ENCODE measurements around the gene PPP1R14C. TPM values are rescaled to one million over a fixed set of nuclear protein-coding genes. Genes with fewer than 3 reads are reported as not detected.

PPP1R14C gene
- polyA plus RNA-seq, 2 of the 4 experiments (the other 2 are of a cell fraction) = 0.34 to 0.43 TPM

- Histone ChIP-seq H3K27ac (no peak overlapping the region), H3K4me2 (no peak overlapping the region), H3K4me1 (no peaks in the 10 kb centered on the region), H3K9me3 (no peaks in the 10 kb centered on the region), H3K4me3 (no peak overlapping the region)
- ATAC-seq = no peak
- no peak for DNase-seq (ENCODE audit: low read depth in 1 of 2, low spot score in 1 of 2)
- FAIRE-seq = no peak
- 36% methylated on average over 6 of the region's 6 CpGs for WGBS (ENCODE audit: missing lambda C conversion rate)
- ChIA-PET CTCF (interaction anchor here (0.6 kb wide), 1 partner anchor 83 kb away, joined by 4 read pairs; no protein-coding TSS in a partner anchor), POLR2A (no interaction called here)
- TF ChIP-seq ZSCAN20 (CRISPR knock-in tag; IDR thresholded peaks at IDR 0.05) (no peak), GATA3 (IDR thresholded peaks at IDR 0.05; ENCODE audit: borderline replicate concordance) (no peak), KDM1A (IDR thresholded peaks at IDR 0.05; ENCODE audit: low read depth) (no peak), CHD2 (IDR thresholded peaks at IDR 0.05; ENCODE audit: low read length, partially characterized antibody) (no peak), CBX2 (IDR thresholded peaks at IDR 0.05; ENCODE audit: borderline replicate concordance, low read depth) (no peak), BHLHE40 (IDR thresholded peaks at IDR 0.05; ENCODE audit: low read depth, low read length) (no peak), JUNB (IDR thresholded peaks at IDR 0.05) (no peak), RAD21 (conservative IDR thresholded peaks at IDR 0.05 in 1 of 2, IDR thresholded peaks at IDR 0.05 in 1 of 2) (no peak), RARB (CRISPR knock-in tag; IDR thresholded peaks at IDR 0.05) (no peak), MAFK (IDR thresholded peaks at IDR 0.05; ENCODE audit: partially characterized antibody) (no peak), E2F6 (IDR thresholded peaks at IDR 0.05; ENCODE audit: borderline replicate concordance, low read depth) (no peak)
Observed at GRCh38 chr6:150153905-150154492, 11.2 kb downstream of the PPP1R14C start.

- ATAC-seq = no peak
- H3K4me2 ChIP-seq = no peak overlapping the region
Observed at GRCh38 chr6:150156460-150156859, 13.6 kb downstream of the PPP1R14C start.

DNA sequence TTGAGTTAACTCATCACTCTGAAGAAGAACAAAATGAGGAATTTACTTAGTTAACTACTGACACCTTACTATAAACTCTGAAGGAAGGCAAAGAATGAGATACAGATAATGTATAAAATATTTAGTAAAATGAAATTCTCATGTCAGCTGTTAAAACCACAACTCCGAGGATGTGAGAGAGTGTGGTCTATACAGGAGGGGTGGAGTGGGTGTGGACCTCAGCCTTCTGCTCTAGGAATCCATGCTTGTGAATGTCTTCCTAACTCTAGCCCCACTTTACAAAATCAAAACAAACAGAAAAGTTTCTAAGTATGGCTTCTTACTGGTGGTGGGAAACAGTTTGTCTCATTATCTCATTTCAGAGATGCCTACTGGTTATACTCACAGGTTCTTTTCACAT is 14.2 kb downstream of the PPP1R14C start:
- TF ChIP-seq PHF8 (IDR thresholded peaks at IDR 0.05; ENCODE audit: borderline replicate concordance, low read depth) (no peak), PBX3 (IDR thresholded peaks at IDR 0.05) (no peak), KDM1A (IDR thresholded peaks at IDR 0.05; ENCODE audit: low read depth) (no peak), JUN (IDR thresholded peaks at IDR 0.05) (no peak), HDAC2 (IDR thresholded peaks at IDR 0.05) (no peak), EHMT2 (IDR thresholded peaks at IDR 0.05; ENCODE audit: low read depth) (no peak), KDM5A (IDR thresholded peaks at IDR 0.05) (no peak), HOXA7 (CRISPR knock-in tag; IDR thresholded peaks at IDR 0.05) (no peak), ZSCAN20 (CRISPR knock-in tag; IDR thresholded peaks at IDR 0.05) (no peak), JUNB (IDR thresholded peaks at IDR 0.05) (no peak), BHLHE40 (IDR thresholded peaks at IDR 0.05; ENCODE audit: low read depth, low read length) (no peak), SMC3 (IDR thresholded peaks at IDR 0.05) (no peak)
- Histone ChIP-seq H3K4me2 (no peak overlapping the region), H3K4me1 (no peaks in the 10 kb centered on the region), H3K9me3 (no peaks in the 10 kb centered on the region), H3K27ac (no peak overlapping the region), H3K4me3 (no peak overlapping the region)
- POLR2A ChIA-PET = no interaction called here
- 33% methylated on average over 1 of the region's 1 CpG for WGBS (ENCODE audit: missing lambda C conversion rate)
- DNase-seq (ENCODE audit: low read depth in 1 of 2, low spot score in 1 of 2) = no peak
- ATAC-seq = no peak
- no peak for FAIRE-seq
- CTCF ChIA-PET = no interaction called here

More at GRCh38 chr6:150156460-150156859, 13.6 kb downstream of the PPP1R14C start:
- Histone ChIP-seq H3K4me1 (no peaks in the 10 kb centered on the region), H3K27ac (no peak overlapping the region), H3K9me3 (no peaks in the 10 kb centered on the region), H3K4me3 (no peak overlapping the region)
- ChIA-PET CTCF (no interaction called here), POLR2A (no interaction called here)
- 46% methylated on average over 3 of the region's 3 CpGs for WGBS (ENCODE audit: missing lambda C conversion rate)
- no peak for TF ChIP-seq RARB (CRISPR knock-in tag; IDR thresholded peaks at IDR 0.05)
- TF ChIP-seq FOSB (CRISPR knock-in tag; IDR thresholded peaks at IDR 0.05) = no peak
- no peak for DNase-seq (ENCODE audit: low read depth in 1 of 2, low spot score in 1 of 2)
- FAIRE-seq = no peak

DNA sequence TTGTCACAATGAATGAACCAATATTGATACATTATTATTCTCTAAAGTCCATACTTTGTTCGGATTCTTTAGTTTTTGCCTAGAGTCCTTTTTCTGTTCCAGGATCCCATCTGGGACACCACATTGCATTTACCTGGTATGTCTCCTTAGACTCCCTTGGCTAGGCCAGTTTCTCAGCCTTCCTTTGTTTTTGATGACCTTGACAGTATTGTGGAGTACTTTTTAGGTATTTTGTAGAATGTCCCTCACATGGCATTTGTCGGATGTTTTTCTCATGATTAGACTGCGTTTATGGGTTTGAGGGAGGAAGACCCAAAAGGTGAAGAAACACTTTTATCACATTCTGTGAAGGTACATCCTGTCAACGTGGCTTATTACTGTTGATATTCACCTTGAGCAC is 16.9 kb downstream of the PPP1R14C start:
- CTCF ChIA-PET = no interaction called here
- H3K9me3 ChIP-seq = no peaks in the 10 kb centered on the region
- TF ChIP-seq MAFK (IDR thresholded peaks at IDR 0.05; ENCODE audit: partially characterized antibody) (peak; percentile 32), RCOR1 (IDR thresholded peaks at IDR 0.05; ENCODE audit: low read depth, low read length) (no peak)
- H3K4me3 ChIP-seq = no peak overlapping the region
- WGBS (ENCODE audit: missing lambda C conversion rate) = 36% methylated on average over 4 of the region's 4 CpGs
- no peak for DNase-seq (ENCODE audit: low read depth in 1 of 2, low spot score in 1 of 2)
- H3K4me1 ChIP-seq = no peaks in the 10 kb centered on the region
- no peak overlapping the region for H3K4me2 ChIP-seq
- POLR2A ChIA-PET = no interaction called here
- no peak overlapping the region for H3K27ac ChIP-seq
- no peak for FAIRE-seq
- no peak for ATAC-seq
